H9 (cell line): ENCODE measurements around the gene TXLNB. TPM values are rescaled to one million over a fixed set of nuclear protein-coding genes. Genes with fewer than 3 reads are reported as not detected.
"Not testable (repeated sequence)": the region's sequence is repeated elsewhere in the genome, so short reads cannot be mapped to it uniquely, and the experiment has no call there.

Experiments
- DNase-seq: peaks from one replicate; pipeline ENCODE4 v3.0.0-alpha.2; 2017
- H2AFZ ChIP-seq: one replicate; pipeline ENCODE4 v1.6.1; 2013; ENCODE audit warnings: mild to moderate bottlenecking, low read length, control low read depth, moderate library complexity
- H2AK5ac ChIP-seq: 2 replicates; pipeline ENCODE4 v1.6.1; 2013; ENCODE audit warnings: low read length, control low read depth, mixed read lengths; ENCODE audit not compliant: insufficient read length
- H2BK120ac ChIP-seq: one replicate; pipeline ENCODE4 v1.6.1; 2013; ENCODE audit warnings: low read depth, mild to moderate bottlenecking, low read length, control low read depth, inconsistent platforms; ENCODE audit not compliant: poor library complexity, severe bottlenecking
- H2BK12ac ChIP-seq: 2 replicates; pipeline ENCODE4 v1.6.1; 2013; ENCODE audit warnings: low read length, control low read depth, mixed read lengths, low read depth; ENCODE audit not compliant: insufficient read length
- H2BK15ac ChIP-seq: 2 replicates; pipeline ENCODE4 v1.6.1; 2013; ENCODE audit warnings: low read depth, low read length, control low read depth
- H2BK20ac ChIP-seq: one replicate; pipeline ENCODE4 v1.6.1; 2013; ENCODE audit warnings: low read depth, mild to moderate bottlenecking, low read length, control low read depth, inconsistent platforms; ENCODE audit not compliant: poor library complexity, severe bottlenecking
- H2BK5ac ChIP-seq: 2 replicates; pipeline ENCODE4 v1.6.1; 2013; ENCODE audit warnings: low read length, control low read depth, mixed read lengths; ENCODE audit not compliant: insufficient read length
- H3K14ac ChIP-seq: 2 replicates; pipeline ENCODE4 v1.6.1; 2013; ENCODE audit warnings: low read length, control low read depth; ENCODE audit not compliant: insufficient read depth
- H3K18ac ChIP-seq: 2 replicates; pipeline ENCODE4 v1.6.1; 2013; ENCODE audit warnings: low read depth, mild to moderate bottlenecking, mixed read lengths, low read length, control low read depth; ENCODE audit not compliant: insufficient read length
- H3K23ac ChIP-seq: 2 replicates; pipeline ENCODE4 v1.6.1; 2013; ENCODE audit warnings: low read length, control low read depth, mixed read lengths, low read depth; ENCODE audit not compliant: insufficient read length
- H3K23me2 ChIP-seq: 2 replicates; pipeline ENCODE4 v1.6.1; 2013; ENCODE audit warnings: low read depth, mild to moderate bottlenecking, mixed read lengths, low read length, control low read depth; ENCODE audit not compliant: insufficient read length, poor library complexity, severe bottlenecking
- H3K27ac ChIP-seq: 2 replicates; pipeline ENCODE4 v1.5.1; 2013; ENCODE audit warnings: low read length, control low read depth, mixed read lengths, low read depth; ENCODE audit not compliant: insufficient read length
- H3K27me3 ChIP-seq: 2 replicates; pipeline ENCODE4 v1.6.1; 2013; ENCODE audit warnings: low read length, control low read depth, inconsistent platforms; ENCODE audit not compliant: insufficient read depth
- H3K4ac ChIP-seq: 2 replicates; pipeline ENCODE4 v1.6.1; 2013; ENCODE audit warnings: low read depth, mild to moderate bottlenecking, control low read depth, inconsistent platforms, low read length, moderate library complexity
- H3K4me1 ChIP-seq: 2 replicates; pipeline ENCODE4 v1.6.1; 2013; ENCODE audit warnings: low read length, control low read depth, inconsistent platforms; ENCODE audit not compliant: insufficient read depth
- H3K4me2 ChIP-seq: 2 replicates; pipeline ENCODE4 v1.6.1; 2013; ENCODE audit warnings: low read length, control low read depth, mixed read lengths; ENCODE audit not compliant: insufficient read length, insufficient read depth
- H3K56ac ChIP-seq: 2 replicates; pipeline ENCODE4 v1.6.1; 2013; ENCODE audit warnings: low read depth, mild to moderate bottlenecking, mixed read lengths, low read length, control low read depth; ENCODE audit not compliant: insufficient read length
- H3K79me1 ChIP-seq: 2 replicates; pipeline ENCODE4 v1.6.1; 2013; ENCODE audit warnings: low read depth, mild to moderate bottlenecking, moderate library complexity, low read length, control low read depth, inconsistent platforms; ENCODE audit not compliant: insufficient read depth, poor library complexity, severe bottlenecking
- H3K79me2 ChIP-seq: 2 replicates; pipeline ENCODE4 v1.6.1; 2013; ENCODE audit warnings: low read length, control low read depth, inconsistent platforms; ENCODE audit not compliant: insufficient read depth
- H3K9ac ChIP-seq: 2 replicates; pipeline ENCODE4 v1.6.1; 2013; ENCODE audit warnings: low read length, control low read depth, mixed read lengths; ENCODE audit not compliant: insufficient read length; ENCODE audit errors: extremely low read depth
- H3K9me3 ChIP-seq: one replicate; pipeline ENCODE4 v1.6.1; 2013; ENCODE audit warnings: low read depth, low read length, inconsistent platforms; ENCODE audit not compliant: control insufficient read depth
- H3T11ph ChIP-seq: one replicate; pipeline ENCODE4 v1.6.1; 2013; ENCODE audit warnings: mild to moderate bottlenecking, low read length, control low read depth, inconsistent platforms
- H4K20me1 ChIP-seq: one replicate; pipeline ENCODE4 v1.6.1; 2013; ENCODE audit not compliant: control insufficient read depth, insufficient read length, insufficient read depth
- H4K5ac ChIP-seq: 2 replicates; pipeline ENCODE4 v1.6.1; 2013; ENCODE audit warnings: low read depth, mild to moderate bottlenecking, mixed read lengths, low read length, control low read depth; ENCODE audit not compliant: insufficient read length
- H4K8ac ChIP-seq: replicated peaks from 2 replicates; pipeline ENCODE4 v1.6.1; 2013; ENCODE audit warnings: low read length, control low read depth, mixed read lengths, low read depth; ENCODE audit not compliant: insufficient read length
- H4K91ac ChIP-seq: 2 replicates; pipeline ENCODE4 v1.6.1; 2013; ENCODE audit warnings: low read depth, mild to moderate bottlenecking, moderate library complexity, mixed read lengths, low read length, control low read depth; ENCODE audit not compliant: insufficient read length
- H3K27ac Mint-ChIP-seq, 3 experiments: 2 replicates in 2 of 3; 3 replicates in 1 of 3; pipeline ENCODE4 v1.8.0; 2020 to 2021; ENCODE audit warnings: mixed read lengths in 3 of 3, mild to moderate bottlenecking in 1 of 3, moderate library complexity in 1 of 3
- H3K27me3 Mint-ChIP-seq: 2 replicates; pipeline ENCODE4 v1.8.0; 2021; ENCODE audit warnings: low read depth, mild to moderate bottlenecking, moderate library complexity, mixed read lengths
- H3K36me3 Mint-ChIP-seq, 3 experiments: 2 replicates in 2 of 3; 3 replicates in 1 of 3; pipeline ENCODE4 v1.8.0; 2020 to 2021; ENCODE audit warnings: low read depth in 3 of 3, mixed read lengths in 3 of 3; ENCODE audit not compliant: insufficient read depth in 1 of 3
- H3K4me1 Mint-ChIP-seq, 2 experiments: 2 replicates each; pipeline ENCODE4 v1.8.0; 2020; ENCODE audit warnings: mixed read lengths in 2 of 2
- H3K4me3 Mint-ChIP-seq, 2 experiments: 2 replicates in 1 of 2; 3 replicates in 1 of 2; pipeline ENCODE4 v1.8.0; 2020 to 2021; ENCODE audit warnings: mild to moderate bottlenecking in 2 of 2, mixed read lengths in 2 of 2, moderate library complexity in 1 of 2
- H3K9me3 Mint-ChIP-seq, 2 experiments: 2 replicates in 1 of 2; 3 replicates in 1 of 2; pipeline ENCODE4 v1.8.0; 2020; ENCODE audit warnings: mild to moderate bottlenecking in 2 of 2, mixed read lengths in 2 of 2, moderate library complexity in 1 of 2
- WGBS: extraction: QIAGEN DNeasy Blood & Tissue Kit; methylation state at CpG from one replicate; pipeline ENCODE4 v1.1.7; 2013; ENCODE audit warnings: missing lambda C conversion rate, low lambda C conversion rate, mixed read lengths; ENCODE audit not compliant: insufficient read length; ENCODE audit errors: extremely low coverage; 5-methylcytosine and 5-hydroxymethylcytosine counted together
- total RNA-seq: library from RNA; stranded (reverse); gene quantifications from 2 replicates; pipeline ENCODE4 v1.2.1, GENCODE V29; 2021
- TF ChIP-seq, protein P1 (sequence below): fragments of 200-600 bp; sonication (generic); conservative IDR thresholded peaks from 3 replicates; pipeline ENCODE4 v1.8.0; 2021; ENCODE audit warnings: antibody characterized with exemption, mild to moderate bottlenecking

The TXLNB gene
- total RNA-seq, 1 experiment from 2014 or later, result 0.04 TPM

DNA sequence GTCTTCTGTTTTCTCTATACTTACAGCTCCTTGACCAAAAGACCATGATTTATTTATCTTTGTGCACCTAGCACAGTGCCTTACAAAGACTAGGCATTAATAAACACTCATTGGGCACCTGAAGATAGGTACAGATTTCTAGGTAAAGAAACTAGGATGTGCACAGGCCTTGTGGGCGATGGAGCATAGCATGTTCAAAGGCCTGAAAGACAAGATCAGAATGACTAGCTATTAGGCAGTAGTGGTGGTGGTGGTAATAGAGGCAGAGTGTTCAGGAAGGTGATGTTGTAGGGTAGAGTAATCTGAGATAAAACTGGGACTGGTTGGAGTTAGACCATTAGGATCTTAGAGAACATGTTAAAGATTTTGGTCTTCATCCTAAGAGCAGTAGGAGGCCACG, 3.9 kb downstream of the TXLNB start:
- Histone ChIP-seq H4K8ac (no peak overlapping the region), H2BK12ac (no peak overlapping the region), H3K4me1 (peaks cover 10% of the 10 kb centered on the region), H3K4me2 (no peak overlapping the region), H2BK120ac (no peak overlapping the region), H2AFZ (no peak overlapping the region), H2BK15ac (no peak overlapping the region), H3K23me2 (no peaks in the 10 kb centered on the region), H3T11ph (no peak overlapping the region), H3K9me3 (no peaks in the 10 kb centered on the region), H3K79me1 (no peaks in the 10 kb centered on the region), H4K91ac (no peak overlapping the region), H3K56ac (no peak overlapping the region), H2BK20ac (no peak overlapping the region), H3K79me2 (no peaks in the 10 kb centered on the region), H2AK5ac (no peak overlapping the region), H3K23ac (no peak overlapping the region), H3K4ac (no peak overlapping the region), H4K5ac (no peak overlapping the region), H3K14ac (no peak overlapping the region), H3K27ac (no peak overlapping the region), H3K27me3 (no peaks in the 10 kb centered on the region), H2BK5ac (no peak overlapping the region), H3K18ac (no peak overlapping the region), H4K20me1 (no peaks in the 10 kb centered on the region), H3K9ac (no peak overlapping the region)
- H3K27ac Mint-ChIP-seq, result no peak overlapping the region
- WGBS, result no CpG with 5 or more reads among the region's 2 CpGs
- TF ChIP-seq, protein P1, sequence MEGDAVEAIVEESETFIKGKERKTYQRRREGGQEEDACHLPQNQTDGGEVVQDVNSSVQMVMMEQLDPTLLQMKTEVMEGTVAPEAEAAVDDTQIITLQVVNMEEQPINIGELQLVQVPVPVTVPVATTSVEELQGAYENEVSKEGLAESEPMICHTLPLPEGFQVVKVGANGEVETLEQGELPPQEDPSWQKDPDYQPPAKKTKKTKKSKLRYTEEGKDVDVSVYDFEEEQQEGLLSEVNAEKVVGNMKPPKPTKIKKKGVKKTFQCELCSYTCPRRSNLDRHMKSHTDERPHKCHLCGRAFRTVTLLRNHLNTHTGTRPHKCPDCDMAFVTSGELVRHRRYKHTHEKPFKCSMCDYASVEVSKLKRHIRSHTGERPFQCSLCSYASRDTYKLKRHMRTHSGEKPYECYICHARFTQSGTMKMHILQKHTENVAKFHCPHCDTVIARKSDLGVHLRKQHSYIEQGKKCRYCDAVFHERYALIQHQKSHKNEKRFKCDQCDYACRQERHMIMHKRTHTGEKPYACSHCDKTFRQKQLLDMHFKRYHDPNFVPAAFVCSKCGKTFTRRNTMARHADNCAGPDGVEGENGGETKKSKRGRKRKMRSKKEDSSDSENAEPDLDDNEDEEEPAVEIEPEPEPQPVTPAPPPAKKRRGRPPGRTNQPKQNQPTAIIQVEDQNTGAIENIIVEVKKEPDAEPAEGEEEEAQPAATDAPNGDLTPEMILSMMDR, result no peak
- no peaks in the 10 kb centered on the region for H3K9me3 Mint-ChIP-seq
- no peaks in the 10 kb centered on the region for H3K27me3 Mint-ChIP-seq
- peaks cover 13 to 14% of the 10 kb centered on the region in 2 experiments for H3K4me1 Mint-ChIP-seq
- H3K4me3 Mint-ChIP-seq, result no peak overlapping the region
- H3K36me3 Mint-ChIP-seq, result no peaks in the 10 kb centered on the region
- DNase-seq, result no peak

DNA sequence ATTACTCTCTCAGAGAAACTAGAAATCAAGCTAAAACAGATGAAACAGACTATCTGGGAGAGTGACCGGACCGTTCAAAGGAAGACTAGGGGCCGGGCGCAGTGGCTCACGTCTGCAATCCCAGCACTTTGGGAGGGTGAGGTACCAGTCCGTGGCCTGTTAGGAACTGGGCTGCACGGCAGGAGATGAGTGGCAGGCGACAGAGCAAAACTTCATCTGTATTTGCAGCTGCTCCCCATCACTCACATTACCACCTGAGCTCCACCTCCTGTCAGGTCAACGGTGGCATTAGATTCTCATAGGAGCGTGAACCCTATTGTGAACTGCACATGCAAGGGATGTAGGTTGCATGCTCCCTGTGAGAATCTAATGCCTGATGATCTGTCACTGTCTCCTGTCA, 5.4 kb downstream of the TXLNB start:
- not testable (repeated sequence) for H3K27ac ChIP-seq, H4K20me1 ChIP-seq, H4K5ac ChIP-seq, H3K9ac ChIP-seq, H2BK20ac ChIP-seq, H2AFZ ChIP-seq, DNase-seq, H2BK5ac ChIP-seq, H3K9me3 Mint-ChIP-seq, H3K18ac ChIP-seq, H2BK15ac ChIP-seq, H2AK5ac ChIP-seq, H3K4me1 ChIP-seq, H2BK120ac ChIP-seq, H3K4ac ChIP-seq, H3K27ac Mint-ChIP-seq, H3K79me1 ChIP-seq, H3K36me3 Mint-ChIP-seq, H3K4me2 ChIP-seq, H4K8ac ChIP-seq, H3K23me2 ChIP-seq, H3K14ac ChIP-seq, H3K56ac ChIP-seq, H3K23ac ChIP-seq, H3K27me3 ChIP-seq, H2BK12ac ChIP-seq, H3K4me3 Mint-ChIP-seq, H3T11ph ChIP-seq, H4K91ac ChIP-seq, H3K27me3 Mint-ChIP-seq, H3K79me2 ChIP-seq, H3K9me3 ChIP-seq, H3K4me1 Mint-ChIP-seq
- no CpG with 5 or more reads among the region's 10 CpGs for WGBS
